Measurements from ENCODE around the gene GIPC3.

The GIPC3 gene

DNA sequence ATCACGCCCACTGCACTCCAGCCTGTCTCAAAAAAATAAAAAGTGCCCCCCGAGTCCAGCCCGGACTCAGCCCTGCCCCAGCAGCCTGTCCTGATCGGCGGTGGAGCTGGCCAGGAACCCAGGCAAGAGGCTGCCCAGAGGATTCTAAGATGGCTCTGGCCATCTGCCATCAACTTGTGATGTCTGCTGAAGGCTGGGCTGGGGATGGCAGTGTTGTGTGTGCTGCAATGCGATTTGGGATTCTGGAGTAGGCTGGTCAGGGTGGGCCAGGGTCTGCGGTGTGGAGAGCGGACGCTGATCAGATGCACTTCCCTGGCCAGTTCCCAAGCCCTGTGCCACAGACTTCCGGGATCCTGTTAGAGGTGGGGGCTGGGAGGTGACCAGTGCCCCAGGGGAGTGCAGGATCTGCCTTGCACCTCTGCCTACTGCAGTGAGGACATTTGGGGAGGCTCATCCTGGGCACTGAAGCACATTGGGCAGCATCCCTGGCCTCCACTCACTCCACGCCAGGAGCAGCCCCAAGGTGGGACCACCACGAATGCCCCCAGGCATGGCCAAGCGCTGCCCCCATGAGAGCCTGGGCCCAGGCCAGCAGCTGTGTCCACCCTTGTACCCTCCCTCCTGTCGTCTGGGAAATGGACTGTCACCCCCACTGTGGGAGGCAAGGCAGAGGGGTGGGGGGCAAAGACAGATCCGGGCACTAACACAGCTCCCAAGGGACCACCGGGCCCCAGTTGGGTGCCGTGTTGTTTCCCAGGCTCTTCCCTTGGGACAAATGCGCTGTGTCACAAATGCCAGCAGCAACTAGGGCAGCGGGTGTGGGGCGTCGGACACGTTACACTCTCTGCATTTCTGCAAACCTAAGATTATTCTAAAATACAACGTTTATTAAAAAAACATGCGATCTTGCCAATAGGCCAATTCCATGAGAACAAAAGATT is 24.8 kb downstream of the GIPC3 start:
- Histone ChIP-seq H3K4me1 (ENCODE audit: control insufficient read depth in 1 of 2, insufficient read depth in 1 of 2, low read depth in 1 of 2, low read length in 1 of 2) (peaks cover 0 to 10% of the 10 kb centered on the region in 2 experiments), H3K9me3 (no peaks in the 10 kb centered on the region), H3K4me3 (ENCODE audit: low read depth in 1 of 2, low read length in 1 of 2) (no peak overlapping the region), H3K27me3 (peaks cover 44% of the 10 kb centered on the region), H3K27ac (no peak overlapping the region), H3K36me3 (peaks cover 51% of the 10 kb centered on the region)
- TF ChIP-seq, protein P1, sequence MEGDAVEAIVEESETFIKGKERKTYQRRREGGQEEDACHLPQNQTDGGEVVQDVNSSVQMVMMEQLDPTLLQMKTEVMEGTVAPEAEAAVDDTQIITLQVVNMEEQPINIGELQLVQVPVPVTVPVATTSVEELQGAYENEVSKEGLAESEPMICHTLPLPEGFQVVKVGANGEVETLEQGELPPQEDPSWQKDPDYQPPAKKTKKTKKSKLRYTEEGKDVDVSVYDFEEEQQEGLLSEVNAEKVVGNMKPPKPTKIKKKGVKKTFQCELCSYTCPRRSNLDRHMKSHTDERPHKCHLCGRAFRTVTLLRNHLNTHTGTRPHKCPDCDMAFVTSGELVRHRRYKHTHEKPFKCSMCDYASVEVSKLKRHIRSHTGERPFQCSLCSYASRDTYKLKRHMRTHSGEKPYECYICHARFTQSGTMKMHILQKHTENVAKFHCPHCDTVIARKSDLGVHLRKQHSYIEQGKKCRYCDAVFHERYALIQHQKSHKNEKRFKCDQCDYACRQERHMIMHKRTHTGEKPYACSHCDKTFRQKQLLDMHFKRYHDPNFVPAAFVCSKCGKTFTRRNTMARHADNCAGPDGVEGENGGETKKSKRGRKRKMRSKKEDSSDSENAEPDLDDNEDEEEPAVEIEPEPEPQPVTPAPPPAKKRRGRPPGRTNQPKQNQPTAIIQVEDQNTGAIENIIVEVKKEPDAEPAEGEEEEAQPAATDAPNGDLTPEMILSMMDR (IDR thresholded peaks at IDR 0.05), result no peak

DNA sequence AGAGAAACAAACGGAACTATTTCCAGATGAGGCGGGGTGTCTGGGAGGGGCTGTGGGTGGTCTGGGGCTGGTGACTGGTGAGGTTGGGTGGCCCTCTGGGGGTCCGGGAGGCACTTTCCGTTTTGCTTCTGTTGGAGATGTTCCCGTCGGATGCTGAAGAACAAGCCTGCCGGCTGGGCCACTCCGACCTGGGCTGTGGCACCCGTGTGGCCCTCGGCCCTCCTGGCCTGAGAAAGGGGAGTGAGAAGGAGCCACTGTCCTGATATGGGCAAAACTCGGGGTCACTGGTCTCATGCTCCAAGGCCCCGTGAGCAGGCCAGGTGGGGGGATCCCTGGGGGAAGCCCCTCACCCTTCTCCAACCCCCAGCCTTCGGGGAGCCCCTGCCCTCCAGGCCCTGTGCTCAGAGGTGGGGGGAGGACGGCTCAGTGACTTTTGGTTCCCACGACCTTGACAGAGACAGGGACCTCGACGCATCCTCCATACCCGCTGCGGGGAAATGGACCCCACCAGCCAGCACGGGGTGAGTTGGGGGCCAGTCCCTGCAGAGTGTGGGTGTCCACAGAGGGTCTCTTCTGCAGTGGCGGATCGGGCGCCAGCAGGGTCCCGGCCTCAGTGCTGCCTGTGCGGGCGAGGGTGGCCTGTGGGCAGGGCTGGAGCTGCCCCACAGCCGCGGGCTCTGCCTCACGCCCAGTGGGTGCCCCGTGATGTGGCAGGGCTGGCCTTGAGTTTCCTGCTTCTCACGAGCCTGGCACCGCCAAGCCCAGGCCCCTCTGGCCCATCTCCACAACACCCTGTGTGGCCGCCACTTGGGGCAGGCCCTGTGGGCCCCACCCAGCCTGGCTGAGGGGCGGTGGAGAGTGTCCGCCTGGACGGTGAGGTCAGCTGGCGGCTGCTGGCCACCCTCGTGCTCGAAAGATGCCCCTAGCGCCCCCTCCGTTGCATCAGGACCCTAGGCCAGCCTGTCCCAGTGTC is 25.8 kb downstream of the GIPC3 start:
- H3K27ac ChIP-seq, result no peak overlapping the region
- peaks cover 0 to 9% of the 10 kb centered on the region in 2 experiments for H3K4me1 ChIP-seq (ENCODE audit: control insufficient read depth in 1 of 2, insufficient read depth in 1 of 2, low read depth in 1 of 2, low read length in 1 of 2)
- no peaks in the 10 kb centered on the region for H3K9me3 ChIP-seq
- peaks cover 61% of the 10 kb centered on the region for H3K36me3 ChIP-seq
- TF ChIP-seq, protein P1 (IDR thresholded peaks at IDR 0.05), result no peak
- peaks cover 35% of the 10 kb centered on the region for H3K27me3 ChIP-seq
- H3K4me3 ChIP-seq (ENCODE audit: low read depth in 1 of 2, low read length in 1 of 2), result no peak overlapping the region

DNA sequence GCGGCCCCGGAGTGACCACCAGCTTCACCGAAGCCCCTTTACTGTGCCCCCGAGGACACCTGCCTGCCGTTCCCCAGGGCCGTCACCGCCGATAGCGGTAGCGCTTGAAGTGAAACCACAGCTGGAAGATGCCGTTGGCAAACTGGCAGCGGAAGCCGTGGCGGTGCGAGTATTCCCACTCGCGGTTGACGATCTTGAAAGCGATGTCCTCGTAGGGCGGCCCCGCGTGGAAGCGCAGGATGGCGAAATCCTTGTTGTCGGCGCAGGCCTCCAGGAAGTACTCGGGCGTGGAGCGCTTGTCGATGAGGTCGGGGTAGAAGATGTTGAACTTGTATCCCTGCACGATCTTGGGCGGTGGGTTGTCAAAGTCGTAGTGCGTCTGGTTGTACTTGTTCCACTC is 26.6 kb downstream of the GIPC3 start:
- H3K27ac ChIP-seq, result no peak overlapping the region
- TF ChIP-seq, protein P1 (IDR thresholded peaks at IDR 0.05), result no peak
- H3K9me3 ChIP-seq, result no peaks in the 10 kb centered on the region
- peaks cover 0 to under 1% of the 10 kb centered on the region in 2 experiments for H3K4me1 ChIP-seq (ENCODE audit: control insufficient read depth in 1 of 2, insufficient read depth in 1 of 2, low read depth in 1 of 2, low read length in 1 of 2)
- peaks cover 68% of the 10 kb centered on the region for H3K36me3 ChIP-seq
- H3K4me3 ChIP-seq (ENCODE audit: low read depth in 1 of 2, low read length in 1 of 2), result no peak overlapping the region
- peaks cover 26% of the 10 kb centered on the region for H3K27me3 ChIP-seq

DNA sequence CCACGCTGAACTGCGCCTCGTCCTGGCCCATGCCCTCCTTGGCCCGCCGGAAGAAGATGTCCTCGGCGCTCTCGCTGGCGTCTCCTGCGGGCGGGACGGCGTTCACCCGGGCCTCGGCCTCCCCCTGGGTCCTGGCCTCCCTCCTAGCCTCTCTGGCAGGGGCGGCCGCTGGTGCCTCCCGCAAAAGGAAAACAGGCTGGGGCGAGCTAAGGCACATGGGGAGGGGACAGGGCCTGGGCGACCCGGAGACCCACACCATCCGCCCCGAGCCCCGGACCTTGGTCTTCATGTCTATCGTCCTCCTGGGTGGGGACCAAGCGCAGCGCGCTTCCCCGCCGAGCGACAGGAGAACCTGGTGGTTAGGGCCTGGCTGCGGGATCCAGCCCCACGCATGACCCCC is 27.1 kb downstream of the GIPC3 start:
- Histone ChIP-seq H3K27me3 (peaks cover 22% of the 10 kb centered on the region), H3K36me3 (peaks cover 72% of the 10 kb centered on the region), H3K27ac (no peak overlapping the region), H3K4me3 (ENCODE audit: low read depth in 1 of 2, low read length in 1 of 2) (no peak overlapping the region), H3K9me3 (no peaks in the 10 kb centered on the region), H3K4me1 (ENCODE audit: control insufficient read depth in 1 of 2, insufficient read depth in 1 of 2, low read depth in 1 of 2, low read length in 1 of 2) (no peaks in the 10 kb centered on the region)
- TF ChIP-seq, protein P1 (IDR thresholded peaks at IDR 0.05), result no peak

DNA sequence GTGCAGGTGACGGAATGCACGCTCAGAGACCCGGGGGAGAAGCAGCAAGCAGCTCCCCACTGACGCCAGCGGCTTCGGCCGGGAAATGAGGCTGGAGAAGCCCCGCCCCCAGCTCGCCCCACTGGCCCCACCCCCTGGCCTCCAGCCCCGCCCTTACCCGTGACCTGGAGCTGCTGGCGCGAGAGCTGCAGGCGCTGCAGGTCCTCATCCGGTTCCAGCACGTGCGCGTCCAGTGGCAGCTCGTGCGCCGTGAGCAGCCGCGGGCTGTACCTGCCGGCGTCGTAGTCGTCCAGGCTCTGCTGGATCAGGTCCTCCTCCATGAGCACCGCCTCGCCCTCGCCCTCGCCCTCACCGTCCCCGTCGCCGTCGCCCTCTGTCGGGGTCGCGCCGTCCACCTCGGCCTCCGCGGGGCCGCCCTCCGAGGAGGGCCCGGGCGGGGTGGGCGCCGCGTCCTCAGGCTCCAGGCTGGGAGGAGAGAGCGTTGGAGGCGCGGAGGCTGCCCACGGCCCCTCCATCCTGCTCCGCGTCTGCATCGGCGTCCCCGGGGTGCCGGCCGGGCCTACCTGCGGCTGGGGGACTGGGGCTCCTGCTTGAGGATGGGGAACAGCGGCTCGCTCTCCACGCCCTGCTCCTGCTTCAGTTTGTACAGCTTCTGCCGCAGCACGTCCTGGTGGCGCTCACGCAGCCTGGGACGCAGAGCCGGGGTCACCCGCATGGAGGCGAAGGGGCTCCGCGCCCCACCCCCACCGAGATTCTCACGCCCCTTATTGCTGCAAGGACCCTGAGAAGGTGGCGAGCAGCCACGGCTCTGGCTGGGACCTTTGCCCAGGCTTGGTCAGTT is 27.8 kb downstream of the GIPC3 start:
- H3K36me3 ChIP-seq, result peaks cover 72% of the 10 kb centered on the region
- H3K4me1 ChIP-seq (ENCODE audit: control insufficient read depth in 1 of 2, insufficient read depth in 1 of 2, low read depth in 1 of 2, low read length in 1 of 2), result no peaks in the 10 kb centered on the region
- TF ChIP-seq, protein P1 (IDR thresholded peaks at IDR 0.05), result no peak
- H3K27me3 ChIP-seq, result peaks cover 14% of the 10 kb centered on the region
- H3K9me3 ChIP-seq, result no peaks in the 10 kb centered on the region
- no peak overlapping the region for H3K27ac ChIP-seq
- H3K4me3 ChIP-seq (ENCODE audit: low read depth in 1 of 2, low read length in 1 of 2), result no peak overlapping the region
